Measurements from ENCODE around the gene COG4.
"Not testable (repeated sequence)": the region's sequence is repeated elsewhere in the genome, so short reads cannot be mapped to it uniquely, and the experiment has no call there.

The COG4 gene

GRCh38 chr16:70468776-70469525, 54.4 kb downstream of the COG4 start:
- Mint-ChIP-seq H3K4me1 (no peaks in the 10 kb centered on the region), H3K27me3 (no peaks in the 10 kb centered on the region), H3K27ac (no peak overlapping the region), H3K9me3 (no peaks in the 10 kb centered on the region), H3K36me3 (peaks cover 2% of the 10 kb centered on the region), H3K4me3 (no peak overlapping the region)
- CTCF ChIA-PET = interaction anchor here (0.7 to 1.1 kb wide), 2 partner anchors 13 to 70 kb away, joined by 3 read pairs; no protein-coding TSS in a partner anchor
- no peak for DNase-seq

GRCh38 chr16:70467608-70468007, 55.7 kb downstream of the COG4 start:
- Mint-ChIP-seq H3K27ac (no peak overlapping the region), H3K27me3 (no peaks in the 10 kb centered on the region), H3K9me3 (no peaks in the 10 kb centered on the region), H3K4me3 (no peak overlapping the region), H3K36me3 (peaks cover 2% of the 10 kb centered on the region), H3K4me1 (no peaks in the 10 kb centered on the region)
- DNase-seq = no peak
- CTCF ChIA-PET = no interaction called here

GRCh38 chr16:70467113-70467512, 56.2 kb downstream of the COG4 start:
- DNase-seq = no peak
- Mint-ChIP-seq H3K27me3 (no peaks in the 10 kb centered on the region), H3K4me3 (no peak overlapping the region), H3K4me1 (no peaks in the 10 kb centered on the region), H3K27ac (no peak overlapping the region), H3K9me3 (no peaks in the 10 kb centered on the region), H3K36me3 (peaks cover 2% of the 10 kb centered on the region)
- CTCF ChIA-PET = interaction anchor here (1.3 kb wide), 1 partner anchor 97 kb away, joined by 4 read pairs; no protein-coding TSS in a partner anchor

- H3K9me3 Mint-ChIP-seq = no peaks in the 10 kb centered on the region
- CTCF ChIA-PET = interaction anchor here (1.1 to 1.3 kb wide), 2 partner anchors 86 to 97 kb away, joined by 4 read pairs; no protein-coding TSS in a partner anchor
- no peak for DNase-seq
- H3K4me1 Mint-ChIP-seq = no peaks in the 10 kb centered on the region
- peaks cover 2% of the 10 kb centered on the region for H3K36me3 Mint-ChIP-seq
- no peak overlapping the region for H3K4me3 Mint-ChIP-seq
- H3K27ac Mint-ChIP-seq = no peak overlapping the region
- no peaks in the 10 kb centered on the region for H3K27me3 Mint-ChIP-seq
Observed at GRCh38 chr16:70466805-70467076, 56.6 kb downstream of the COG4 start.

GRCh38 chr16:70465999-70466804, 57.2 kb downstream of the COG4 start:
- H3K27ac Mint-ChIP-seq = no peak overlapping the region
- H3K4me1 Mint-ChIP-seq = no peaks in the 10 kb centered on the region
- CTCF ChIA-PET = interaction anchor here (1.1 to 1.3 kb wide), 2 partner anchors 85 to 96 kb away, joined by 4 read pairs; no protein-coding TSS in a partner anchor
- peaks cover 2% of the 10 kb centered on the region for H3K36me3 Mint-ChIP-seq
- no peak for DNase-seq
- no peak overlapping the region for H3K4me3 Mint-ChIP-seq
- H3K9me3 Mint-ChIP-seq = no peaks in the 10 kb centered on the region
- H3K27me3 Mint-ChIP-seq = no peaks in the 10 kb centered on the region

- Mint-ChIP-seq H3K4me3 (no peak overlapping the region), H3K36me3 (peaks cover 2% of the 10 kb centered on the region), H3K4me1 (no peaks in the 10 kb centered on the region), H3K27me3 (no peaks in the 10 kb centered on the region), H3K27ac (no peak overlapping the region), H3K9me3 (no peaks in the 10 kb centered on the region)
- no peak for DNase-seq
- CTCF ChIA-PET = no interaction called here
Observed at GRCh38 chr16:70463235-70463634, 60.1 kb downstream of the COG4 start.

GRCh38 chr16:70460737-70461261, 62.6 kb downstream of the COG4 start:
- Mint-ChIP-seq H3K27me3 (no peaks in the 10 kb centered on the region), H3K4me3 (no peak overlapping the region), H3K9me3 (no peaks in the 10 kb centered on the region), H3K27ac (no peak overlapping the region), H3K36me3 (peaks cover 2% of the 10 kb centered on the region), H3K4me1 (peaks cover 5% of the 10 kb centered on the region)
- DNase-seq = no peak
- CTCF ChIA-PET = no interaction called here

- H3K27ac Mint-ChIP-seq = no peak overlapping the region
- no peak for DNase-seq
- peaks cover 25% of the 10 kb centered on the region for H3K4me1 Mint-ChIP-seq
- H3K36me3 Mint-ChIP-seq = no peaks in the 10 kb centered on the region
- no peaks in the 10 kb centered on the region for H3K27me3 Mint-ChIP-seq
- H3K4me3 Mint-ChIP-seq = no peak overlapping the region
- CTCF ChIA-PET = no interaction called here
- no peaks in the 10 kb centered on the region for H3K9me3 Mint-ChIP-seq
Observed at GRCh38 chr16:70457446-70458166, 65.7 kb downstream of the COG4 start.

GRCh38 chr16:70455910-70456309, 67.4 kb downstream of the COG4 start:
- H3K4me3 Mint-ChIP-seq = peak overlapping the region; percentile 91
- no peak overlapping the region for H3K27ac Mint-ChIP-seq
- CTCF ChIA-PET = interaction anchor here (0.8 to 4.7 kb wide), 2 partner anchors 13 to 61 kb away, joined by 3 to 14 read pairs; no protein-coding TSS in a partner anchor
- peaks cover 25% of the 10 kb centered on the region for H3K4me1 Mint-ChIP-seq
- H3K9me3 Mint-ChIP-seq = no peaks in the 10 kb centered on the region
- H3K36me3 Mint-ChIP-seq = no peaks in the 10 kb centered on the region
- no peak for DNase-seq
- H3K27me3 Mint-ChIP-seq = no peaks in the 10 kb centered on the region

GRCh38 chr16:70454222-70455034, 68.9 kb downstream of the COG4 start, which contains the start of gene FCSK:
TSS of gene FCSK (plus strand) at chr16:70454595. CDS start at chr16:70463191, 8,596 bp downstream.
- Mint-ChIP-seq H3K4me3 (peak within 1 kb of the TSS; percentile 91), H3K4me1 (peaks cover 32% of the 10 kb centered on the region), H3K36me3 (no peaks in the 10 kb centered on the region), H3K27ac (peak within 1 kb of the TSS; percentile 87), H3K9me3 (no peaks in the 10 kb centered on the region), H3K27me3 (peaks cover 5% of the 10 kb centered on the region)
- CTCF ChIA-PET = interaction anchor here (1.1 to 4.7 kb wide), 4 partner anchors 35 to 85 kb away, joined by 3 to 14 read pairs (median 4); no protein-coding TSS in a partner anchor
- DNase-seq = peak; percentile 74

- H3K9me3 Mint-ChIP-seq = no peaks in the 10 kb centered on the region
- no peaks in the 10 kb centered on the region for H3K36me3 Mint-ChIP-seq
- CTCF ChIA-PET = interaction anchor here (1.1 to 4.7 kb wide), 4 partner anchors 34 to 84 kb away, joined by 3 to 14 read pairs (median 4); no protein-coding TSS in a partner anchor
- peak overlapping the region; percentile 91 for H3K4me3 Mint-ChIP-seq
- H3K27me3 Mint-ChIP-seq = peaks cover 11% of the 10 kb centered on the region
- H3K27ac Mint-ChIP-seq = peak overlapping the region; percentile 83
- peaks cover 32% of the 10 kb centered on the region for H3K4me1 Mint-ChIP-seq
- no peak for DNase-seq
Observed at GRCh38 chr16:70453892-70454221, 69.5 kb downstream of the COG4 start.

GRCh38 chr16:70453117-70453891, 70.0 kb downstream of the COG4 start:
- Mint-ChIP-seq H3K9me3 (no peaks in the 10 kb centered on the region), H3K36me3 (no peaks in the 10 kb centered on the region), H3K27me3 (peaks cover 11% of the 10 kb centered on the region), H3K4me3 (peak overlapping the region; percentile 91), H3K27ac (no peak overlapping the region), H3K4me1 (peaks cover 32% of the 10 kb centered on the region)
- CTCF ChIA-PET = interaction anchor here (1.1 to 4.7 kb wide), 4 partner anchors 34 to 83 kb away, joined by 3 to 14 read pairs (median 4); no protein-coding TSS in a partner anchor
- DNase-seq = no peak

GRCh38 chr16:70451004-70451340, 72.4 kb downstream of the COG4 start:
- DNase-seq, H3K27ac Mint-ChIP-seq, H3K36me3 Mint-ChIP-seq, H3K9me3 Mint-ChIP-seq, CTCF ChIA-PET, H3K4me3 Mint-ChIP-seq: not testable (repeated sequence)
- Mint-ChIP-seq H3K4me1 (peaks cover 27% of the 10 kb centered on the region), H3K27me3 (peaks cover 28% of the 10 kb centered on the region)

Measured in activated naive CD4-positive, alpha-beta T cell treated with anti-CD3 and anti-CD28 coated beads, Interleukin-2, amount 10 ng/mL, durations not matched to agents 7 days and 5 days (primary cell).